ENCODE data around the gene SRSF1.

DNA sequence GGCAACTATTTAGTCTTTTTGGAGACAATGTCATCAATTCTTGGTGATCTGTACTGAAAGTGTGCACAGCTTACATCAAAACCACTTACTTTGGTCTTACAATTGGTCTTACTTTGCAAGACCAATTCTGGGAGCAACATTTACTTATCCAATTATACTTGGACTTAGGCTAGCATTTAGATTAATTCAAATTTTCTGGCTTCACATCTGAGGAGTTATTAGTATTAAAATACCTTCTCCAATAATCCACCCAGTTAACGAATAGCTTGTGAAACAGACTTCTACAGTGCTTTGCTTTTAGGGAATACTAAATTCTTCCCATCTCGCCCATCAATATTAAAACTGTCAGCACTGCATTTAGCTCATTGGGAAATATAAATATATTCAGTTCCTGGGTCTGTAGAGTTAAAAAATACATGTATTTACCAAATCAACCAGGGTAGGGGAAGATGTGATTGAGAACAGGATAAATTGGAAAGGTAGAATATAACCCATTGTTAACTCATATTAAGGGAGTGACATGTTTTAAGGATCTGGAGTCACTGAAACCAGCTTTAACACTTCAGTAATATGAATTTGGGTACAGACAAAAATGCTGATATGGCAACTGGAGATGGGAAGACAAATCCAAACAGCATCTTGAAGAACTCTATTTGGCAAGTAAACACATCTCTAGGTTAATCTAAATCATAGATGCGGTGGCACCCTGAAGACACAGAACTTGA, 9.8 kb downstream of the SRSF1 start:
- no peak for TF ChIP-seq POLR2A (IDR thresholded peaks at IDR 0.05)
- TF ChIP-seq, protein P1, sequence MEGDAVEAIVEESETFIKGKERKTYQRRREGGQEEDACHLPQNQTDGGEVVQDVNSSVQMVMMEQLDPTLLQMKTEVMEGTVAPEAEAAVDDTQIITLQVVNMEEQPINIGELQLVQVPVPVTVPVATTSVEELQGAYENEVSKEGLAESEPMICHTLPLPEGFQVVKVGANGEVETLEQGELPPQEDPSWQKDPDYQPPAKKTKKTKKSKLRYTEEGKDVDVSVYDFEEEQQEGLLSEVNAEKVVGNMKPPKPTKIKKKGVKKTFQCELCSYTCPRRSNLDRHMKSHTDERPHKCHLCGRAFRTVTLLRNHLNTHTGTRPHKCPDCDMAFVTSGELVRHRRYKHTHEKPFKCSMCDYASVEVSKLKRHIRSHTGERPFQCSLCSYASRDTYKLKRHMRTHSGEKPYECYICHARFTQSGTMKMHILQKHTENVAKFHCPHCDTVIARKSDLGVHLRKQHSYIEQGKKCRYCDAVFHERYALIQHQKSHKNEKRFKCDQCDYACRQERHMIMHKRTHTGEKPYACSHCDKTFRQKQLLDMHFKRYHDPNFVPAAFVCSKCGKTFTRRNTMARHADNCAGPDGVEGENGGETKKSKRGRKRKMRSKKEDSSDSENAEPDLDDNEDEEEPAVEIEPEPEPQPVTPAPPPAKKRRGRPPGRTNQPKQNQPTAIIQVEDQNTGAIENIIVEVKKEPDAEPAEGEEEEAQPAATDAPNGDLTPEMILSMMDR (IDR thresholded peaks at IDR 0.05), result no peak
